ENCODE results near the gene CYSTM1.
"Not testable (repeated sequence)": the region's sequence is repeated elsewhere in the genome, so short reads cannot be mapped to it uniquely, and the experiment has no call there.

Gene CYSTM1

DNA sequence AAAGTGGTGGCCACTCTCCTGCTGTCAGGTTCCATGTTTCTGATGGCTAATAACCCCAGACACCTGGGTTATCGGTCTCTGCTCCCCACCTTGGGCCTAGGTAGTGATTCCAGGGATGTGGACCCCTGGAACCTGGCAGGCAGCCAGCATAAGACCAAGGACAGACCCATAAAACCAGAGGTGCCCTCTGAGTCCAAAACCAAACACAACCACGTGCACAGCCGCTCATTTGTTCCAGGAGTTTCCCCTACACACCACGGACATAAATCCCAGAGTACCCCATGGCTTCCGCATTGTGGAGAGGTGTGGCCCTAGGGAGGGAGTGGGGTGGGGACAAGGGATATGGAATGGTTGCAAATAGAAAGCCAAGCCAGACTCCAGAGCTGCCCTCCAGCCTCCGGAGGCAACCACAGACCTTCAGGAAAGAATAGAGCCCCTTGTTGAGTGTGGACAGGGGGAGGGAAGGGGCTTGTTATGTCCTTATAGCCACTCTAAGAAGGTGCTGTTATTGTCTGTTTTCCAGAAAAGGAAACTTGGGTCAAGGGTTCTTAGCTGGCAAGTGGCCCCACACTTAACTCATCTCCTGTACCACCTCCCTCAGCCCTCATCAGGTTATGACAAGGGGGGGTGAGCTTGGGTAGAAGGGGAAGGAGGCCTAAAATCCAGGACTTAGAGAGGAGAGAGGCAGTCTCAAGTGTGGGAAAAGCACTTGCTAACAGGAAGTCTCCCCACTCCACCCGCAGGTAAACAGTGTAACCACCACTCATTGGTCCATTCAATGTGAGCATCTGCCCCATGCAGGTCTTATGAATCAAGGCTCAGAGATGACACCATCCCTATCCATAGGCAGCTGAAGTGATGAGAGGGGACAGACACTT lies 23.6 kb upstream of the CYSTM1 start:
- DNase-seq, result no peak

GRCh38 chr5:140152022-140152999 lies 22.7 kb upstream of the CYSTM1 start:
- DNase-seq, result no peak

DNA sequence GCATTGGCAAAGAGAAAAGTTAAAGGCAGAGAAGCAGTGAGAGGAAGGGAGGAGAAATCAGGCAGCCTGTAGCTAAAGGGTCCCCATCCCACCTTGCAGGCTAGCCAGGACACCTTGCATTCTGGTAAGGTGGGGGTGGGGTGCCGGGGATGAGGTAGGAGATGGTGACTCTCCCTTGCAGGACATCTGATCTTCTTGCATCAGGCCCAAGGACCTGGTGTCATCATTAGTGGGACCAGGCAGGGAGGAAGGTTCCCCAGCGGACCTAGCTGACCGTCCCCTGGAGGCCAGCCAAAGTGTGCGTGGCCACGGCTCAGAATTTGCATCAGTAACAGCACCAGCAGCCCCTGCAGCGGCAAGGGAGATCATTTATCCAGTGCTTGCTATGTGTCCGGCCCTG lies 21.7 kb upstream of the CYSTM1 start:
- no peak for DNase-seq

- DNase-seq, result no peak
These were observed 21.1 kb upstream of the CYSTM1 start for GRCh38 chr5:140153905-140154304.

- not testable (repeated sequence) for DNase-seq
These were observed 20.1 kb upstream of the CYSTM1 start for GRCh38 chr5:140154710-140155381.

DNA sequence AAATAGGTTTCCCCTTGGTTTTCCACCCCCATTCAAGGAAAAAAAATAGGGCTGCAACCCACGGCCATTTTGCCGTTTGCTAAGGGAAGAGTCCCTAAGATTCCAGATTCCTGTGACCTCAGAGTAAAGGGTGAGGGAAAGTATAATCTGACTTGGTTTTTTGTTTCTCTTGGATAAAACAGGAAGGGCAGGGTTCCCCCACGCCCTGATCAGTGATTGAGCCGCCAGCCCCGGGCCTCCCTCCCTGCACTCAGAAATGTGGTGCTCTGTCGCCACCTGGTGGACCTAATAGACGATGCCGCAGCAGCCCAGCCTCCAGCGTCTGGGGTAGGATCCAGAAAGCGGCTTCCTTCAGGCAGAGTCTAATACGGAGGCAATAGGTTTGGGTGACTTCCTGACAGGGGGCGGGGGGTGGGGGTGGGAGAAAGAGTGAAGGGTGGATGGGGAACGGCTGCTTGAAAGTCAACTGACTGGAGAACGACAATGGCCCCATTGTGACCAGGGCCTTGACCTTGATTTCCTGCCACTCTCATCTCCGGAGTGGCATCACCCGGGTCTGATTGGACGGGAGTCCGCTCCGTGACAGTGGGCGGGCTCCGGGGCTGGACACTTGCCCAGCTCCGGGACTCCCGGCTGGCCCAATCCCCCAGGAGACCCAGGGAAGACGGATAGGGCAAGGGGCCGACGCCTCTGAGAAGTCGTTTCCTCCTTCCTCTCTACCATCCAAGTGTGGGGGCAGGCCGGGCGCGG lies 17.8 kb upstream of the CYSTM1 start:
- peak; percentile 87 for DNase-seq

- no peak for DNase-seq
These were observed 15.7 kb upstream of the CYSTM1 start for GRCh38 chr5:140159014-140159927.

- DNase-seq, result no peak
These were observed 12.7 kb upstream of the CYSTM1 start for GRCh38 chr5:140162275-140162674.

DNA sequence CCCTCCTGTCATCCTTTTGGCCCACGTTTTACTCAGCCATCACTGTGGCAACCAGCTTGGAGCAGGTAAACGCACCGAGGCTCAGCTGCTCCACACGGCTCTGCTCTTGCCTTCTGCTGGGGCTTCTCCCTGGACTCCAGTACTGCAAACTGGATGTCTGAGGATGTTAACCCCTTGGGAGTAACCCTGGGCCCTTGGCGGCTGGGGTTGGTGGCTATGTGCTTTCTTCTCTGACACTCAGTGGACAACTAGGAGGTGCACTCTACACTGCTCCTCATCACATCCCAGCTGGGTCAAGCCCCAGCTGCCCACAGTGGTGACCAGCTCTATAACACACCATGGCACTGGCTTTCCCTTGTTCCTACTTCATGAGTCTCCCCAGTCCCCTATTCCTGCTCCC lies 12.2 kb upstream of the CYSTM1 start:
- DNase-seq, result no peak

DNA sequence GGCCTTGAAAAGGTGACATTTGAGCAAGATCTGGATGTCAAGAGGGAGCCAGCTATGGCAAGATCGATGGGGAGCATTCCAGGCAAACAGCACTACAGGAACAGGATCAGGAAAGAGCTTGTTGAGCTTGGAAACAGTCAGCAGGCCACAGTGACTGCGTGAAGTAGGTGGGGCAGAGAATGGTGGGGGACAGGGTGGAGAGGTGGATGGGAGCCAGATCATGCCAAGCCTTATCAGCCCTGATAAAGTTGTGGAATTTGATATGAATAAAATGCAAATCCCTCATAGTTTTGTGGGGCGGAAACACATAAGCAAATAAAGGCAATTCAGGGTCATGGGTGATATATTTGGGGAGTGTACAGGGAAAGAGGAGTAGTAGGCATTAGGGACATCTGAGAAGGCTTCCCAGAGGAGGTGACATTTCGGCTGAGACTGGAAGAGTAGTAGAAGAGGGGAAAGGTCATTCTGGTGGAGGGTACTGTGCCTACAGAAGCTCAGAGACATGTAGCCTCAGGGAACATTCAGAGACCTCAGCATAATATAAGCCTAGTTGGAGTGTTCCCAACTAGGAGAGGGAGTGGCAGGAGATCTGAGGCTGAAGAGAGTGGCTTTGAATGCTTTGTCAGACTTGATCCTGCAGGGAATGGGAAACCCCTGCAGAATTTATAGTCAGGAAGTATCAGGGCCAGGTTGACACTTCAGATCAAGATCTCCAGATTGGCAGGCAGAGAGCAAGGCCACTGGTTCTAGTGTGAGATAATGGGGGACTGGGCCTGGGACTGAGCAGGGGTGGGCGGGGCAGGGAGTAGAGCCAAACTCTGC lies 9.7 kb upstream of the CYSTM1 start:
- no peak for DNase-seq

DNA sequence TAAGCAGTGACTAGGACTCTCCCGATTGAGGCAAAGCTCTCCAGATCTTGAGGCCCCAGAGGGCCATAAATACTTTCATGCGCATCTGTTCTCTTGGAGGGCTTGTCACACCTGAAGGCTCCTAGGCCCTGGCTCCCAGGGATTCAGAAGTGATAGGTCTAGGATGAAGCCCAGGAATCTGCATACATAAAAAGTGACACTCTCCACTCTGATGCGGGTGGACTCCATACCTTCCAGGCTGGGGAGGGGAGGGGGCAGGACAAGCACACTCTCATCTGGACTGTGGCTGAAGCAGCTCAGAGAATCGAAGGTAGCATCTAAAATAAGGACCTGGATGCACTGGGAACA lies 9.1 kb upstream of the CYSTM1 start:
- DNase-seq, result no peak

DNA sequence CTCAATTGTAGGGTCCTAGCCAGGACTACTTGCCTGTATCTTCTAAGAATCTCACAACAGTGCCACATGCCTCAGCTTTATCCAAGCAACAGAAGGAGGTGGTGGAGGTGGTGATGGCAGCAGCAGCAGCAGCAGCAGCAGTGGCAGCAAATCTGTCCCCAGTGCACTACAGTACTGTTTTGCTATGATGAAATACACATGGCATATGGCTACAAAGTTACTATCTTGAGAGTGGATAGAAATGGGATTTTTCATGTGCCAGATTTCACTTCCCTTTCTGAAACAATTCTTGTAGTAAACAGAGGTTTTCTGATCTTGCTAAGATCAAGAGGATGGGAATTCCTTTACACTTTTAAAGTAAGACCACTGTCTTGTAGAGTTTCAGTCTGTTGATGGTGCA lies 8.1 kb upstream of the CYSTM1 start:
- peak; percentile 28 for DNase-seq

- no peak for DNase-seq
These were observed 6.6 kb upstream of the CYSTM1 start for GRCh38 chr5:140168371-140168770.

DNA sequence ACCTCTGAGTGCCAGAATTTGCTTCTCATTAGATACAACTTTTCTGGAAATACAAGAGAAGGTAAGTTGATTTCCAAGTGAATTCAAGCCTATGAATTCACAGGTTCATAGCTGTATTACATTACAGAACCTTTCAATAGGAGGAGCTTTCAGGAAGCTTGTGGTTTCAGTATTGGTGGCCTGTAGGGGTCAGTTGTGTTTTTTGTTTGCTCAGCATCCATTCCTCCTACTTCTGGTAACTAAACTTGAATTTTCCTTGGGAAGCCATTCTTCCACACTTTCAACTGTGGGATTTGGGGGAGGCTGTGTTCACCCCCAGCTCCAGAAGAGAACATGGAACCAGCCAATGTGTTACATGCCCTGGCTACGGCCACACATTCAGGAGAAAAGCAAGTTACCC lies 5.6 kb upstream of the CYSTM1 start:
- no peak for DNase-seq

- no peak for DNase-seq
These were observed 2.5 kb upstream of the CYSTM1 start for GRCh38 chr5:140172483-140172882.

GRCh38 chr5:140174014-140174413 lies 974 bp upstream of the CYSTM1 start:
- peak; percentile 20 for DNase-seq

GRCh38 chr5:140175367-140176030 lies 511 bp downstream of the CYSTM1 start:
- DNase-seq, result peak; percentile 78

DNA sequence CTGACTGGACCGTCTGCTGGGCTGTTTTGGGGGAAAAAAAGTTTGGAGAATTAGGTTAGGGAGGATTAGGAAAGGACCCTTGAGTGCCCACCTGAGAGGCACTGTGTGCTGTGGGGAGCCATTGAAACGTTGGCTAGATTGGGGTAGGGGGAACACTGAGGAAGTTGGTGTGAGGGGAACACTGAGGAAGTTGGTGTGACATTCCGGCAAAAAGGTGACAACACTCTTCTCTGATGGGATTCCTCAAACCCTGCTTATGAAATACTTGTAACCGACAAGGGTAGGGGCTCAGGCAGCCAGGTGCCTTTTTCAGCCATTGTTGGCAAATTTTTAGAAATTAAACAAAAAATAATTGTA lies 1.0 kb downstream of the CYSTM1 start:
- DNase-seq, result no peak

- DNase-seq, result no peak
These were observed 3.1 kb downstream of the CYSTM1 start for GRCh38 chr5:140178086-140178410.

GRCh38 chr5:140178482-140179116 lies 3.6 kb downstream of the CYSTM1 start:
- DNase-seq, result no peak

All from RPMI8226 (cell line).